GM23248 (cell line): ENCODE data around the gene GPS2.

Experiments used
- EZH2 ChIP-seq: fragments of 200-600 bp; sonication (generic); IDR thresholded peaks from 2 replicates; pipeline ENCODE4 v1.6.1; 2018; ENCODE audit warnings: antibody characterized with exemption, mild to moderate bottlenecking; ENCODE audit not compliant: insufficient read depth, poor library complexity, severe bottlenecking
- EZH2phosphoT487 ChIP-seq: fragments of 200-600 bp; sonication (generic); IDR thresholded peaks from 2 replicates; pipeline ENCODE4 v1.6.1; 2018; ENCODE audit warnings: antibody characterized with exemption, moderate library complexity, mild to moderate bottlenecking, low read depth; ENCODE audit not compliant: insufficient read depth

GRCh38 chr17:7332111-7332510 is 17.0 kb upstream of the GPS2 start:
- no peak for TF ChIP-seq EZH2
- no peak for TF ChIP-seq EZH2phosphoT487
